Measurements from ENCODE around the gene POP7.

Gene POP7

GRCh38 chr7:100681491-100682227, 24.3 kb upstream of the POP7 start:
- TF ChIP-seq ZFP30 (CRISPR knock-in tag; IDR thresholded peaks at IDR 0.05) = no peak
- TF ChIP-seq PPARA (CRISPR knock-in tag; IDR thresholded peaks at IDR 0.05; ENCODE audit: borderline replicate concordance) = no peak
- no peak for TF ChIP-seq BACH2 (CRISPR knock-in tag; IDR thresholded peaks at IDR 0.05; ENCODE audit: borderline replicate concordance)
- no peak for TF ChIP-seq OSR1 (CRISPR knock-in tag; IDR thresholded peaks at IDR 0.05)
- TF ChIP-seq GLIS3 (CRISPR knock-in tag; IDR thresholded peaks at IDR 0.05) = no peak
- no peak for TF ChIP-seq TOX (CRISPR knock-in tag; IDR thresholded peaks at IDR 0.05; ENCODE audit: borderline replicate concordance)
- no peak for TF ChIP-seq ISL1 (CRISPR knock-in tag; IDR thresholded peaks at IDR 0.05)
- no peak for TF ChIP-seq ESRRG (CRISPR knock-in tag; IDR thresholded peaks at IDR 0.05)
- no peak for TF ChIP-seq PATZ1 (CRISPR knock-in tag; IDR thresholded peaks at IDR 0.05; ENCODE audit: borderline replicate concordance)
- TF ChIP-seq ZNF565 (CRISPR knock-in tag; conservative IDR thresholded peaks at IDR 0.05; ENCODE audit: low read depth) = no peak
- TF ChIP-seq ZC3H10 (CRISPR knock-in tag; IDR thresholded peaks at IDR 0.05) = no peak
- no peak for TF ChIP-seq TCF4 (CRISPR knock-in tag; IDR thresholded peaks at IDR 0.05; ENCODE audit: borderline replicate concordance)
- TF ChIP-seq POU6F1 (CRISPR knock-in tag; IDR thresholded peaks at IDR 0.05; ENCODE audit: borderline replicate concordance, low read depth) = no peak
- TF ChIP-seq ZFP3 (CRISPR knock-in tag; IDR thresholded peaks at IDR 0.05) = no peak
- no peak for TF ChIP-seq TSHZ2 (CRISPR knock-in tag; IDR thresholded peaks at IDR 0.05)
- no peak for TF ChIP-seq ZNF70 (CRISPR knock-in tag; IDR thresholded peaks at IDR 0.05)
- no peak for TF ChIP-seq RARB (CRISPR knock-in tag; IDR thresholded peaks at IDR 0.05)
- ATAC-seq = no peak

GRCh38 chr7:100682228-100682741, 23.6 kb upstream of the POP7 start:
- ATAC-seq = peak; percentile 1; the same call in 2 of the 3 replicates

More at GRCh38 chr7:100682228-100682741, 23.6 kb upstream of the POP7 start:
- TF ChIP-seq ZC3H10 (CRISPR knock-in tag; IDR thresholded peaks at IDR 0.05) (no peak), ZNF70 (CRISPR knock-in tag; IDR thresholded peaks at IDR 0.05) (no peak), PATZ1 (CRISPR knock-in tag; IDR thresholded peaks at IDR 0.05; ENCODE audit: borderline replicate concordance) (no peak; the same call in 1 of the 2 replicates), ZFP3 (CRISPR knock-in tag; IDR thresholded peaks at IDR 0.05) (no peak), ZNF8 (CRISPR knock-in tag; IDR thresholded peaks at IDR 0.05) (no peak), SNAI2 (CRISPR knock-in tag; IDR thresholded peaks at IDR 0.05) (no peak), ESRRG (CRISPR knock-in tag; IDR thresholded peaks at IDR 0.05) (no peak), PPARA (CRISPR knock-in tag; IDR thresholded peaks at IDR 0.05; ENCODE audit: borderline replicate concordance) (no peak), BACH2 (CRISPR knock-in tag; IDR thresholded peaks at IDR 0.05; ENCODE audit: borderline replicate concordance) (no peak), TOX (CRISPR knock-in tag; IDR thresholded peaks at IDR 0.05; ENCODE audit: borderline replicate concordance) (no peak), OSR1 (CRISPR knock-in tag; IDR thresholded peaks at IDR 0.05) (no peak), GLIS3 (CRISPR knock-in tag; IDR thresholded peaks at IDR 0.05) (no peak), RARB (CRISPR knock-in tag; IDR thresholded peaks at IDR 0.05) (no peak), ARNTL (CRISPR knock-in tag; IDR thresholded peaks at IDR 0.05; ENCODE audit: borderline replicate concordance, low read depth) (no peak), TSHZ2 (CRISPR knock-in tag; IDR thresholded peaks at IDR 0.05) (no peak), ZFP30 (CRISPR knock-in tag; IDR thresholded peaks at IDR 0.05) (no peak), ZNF565 (CRISPR knock-in tag; conservative IDR thresholded peaks at IDR 0.05; ENCODE audit: low read depth) (no peak), TCF4 (CRISPR knock-in tag; IDR thresholded peaks at IDR 0.05; ENCODE audit: borderline replicate concordance) (no peak), CSRNP3 (CRISPR knock-in tag; IDR thresholded peaks at IDR 0.05) (no peak)
